GM19351 (cell line): Measurements from ENCODE around the gene VPS26B.
A peak's percentile ranks its signal among the peaks of the same experiment; 100 is the strongest.
"Not testable (repeated sequence)": the region's sequence is repeated elsewhere in the genome, so short reads cannot be mapped to it uniquely, and the experiment has no call there.

Experiments
- ATAC-seq: cut with Tn5 transposase; IDR thresholded peaks from one replicate; pipeline ENCODE4 v1.9.1; 2021; ENCODE audit warnings: mild to moderate bottlenecking, moderate library complexity; ENCODE audit not compliant: unreplicated experiment

The VPS26B gene

DNA sequence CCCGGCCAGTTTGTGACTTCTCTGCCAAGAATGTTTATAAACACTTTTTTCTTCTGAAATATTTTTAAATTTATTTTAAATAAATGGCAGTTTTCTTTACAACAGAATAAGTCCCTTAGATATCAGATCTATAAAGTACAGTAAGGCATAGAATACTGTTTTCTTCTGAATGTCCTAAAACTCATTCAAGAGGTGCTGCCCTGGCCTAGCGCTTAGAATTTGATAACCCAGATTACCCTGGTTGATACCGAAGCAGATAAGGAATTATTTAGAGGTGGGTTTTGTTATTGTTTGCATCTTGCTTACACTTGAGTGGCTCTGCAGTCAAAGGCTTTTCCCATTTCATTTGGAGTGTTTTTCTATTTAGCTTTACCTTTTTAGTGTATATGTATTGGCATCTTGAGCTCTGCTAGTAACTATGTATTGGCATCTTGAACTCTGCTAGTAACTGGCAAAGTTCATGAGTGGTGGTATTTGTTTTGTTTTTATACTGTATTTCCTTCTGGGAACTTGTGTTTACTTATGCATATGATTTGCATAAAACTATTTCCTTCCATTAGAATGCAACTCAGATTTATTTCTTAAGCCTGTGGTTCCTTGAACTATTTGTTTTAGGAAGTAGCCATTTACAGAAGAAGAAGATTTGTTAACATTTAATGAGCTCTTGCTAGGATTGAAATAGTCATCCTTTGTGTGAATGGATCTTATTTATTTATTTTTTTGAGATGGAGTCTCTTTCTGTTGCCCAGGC lies 30.1 kb downstream of the VPS26B start:
- ATAC-seq = no peak

GRCh38 chr11:134255184-134255561 lies 30.7 kb downstream of the VPS26B start:
- ATAC-seq = not testable (repeated sequence)

GRCh38 chr11:134257101-134257500 lies 32.6 kb downstream of the VPS26B start:
- ATAC-seq = no peak

GRCh38 chr11:134258577-134258976 lies 34.1 kb downstream of the VPS26B start:
- no peak for ATAC-seq

- ATAC-seq = peak; percentile 65
Observed at GRCh38 chr11:134260503-134260902, 36.0 kb downstream of the VPS26B start.

- no peak for ATAC-seq
Observed at GRCh38 chr11:134260983-134261382, 36.5 kb downstream of the VPS26B start.

GRCh38 chr11:134261626-134262488 lies 37.4 kb downstream of the VPS26B start:
- ATAC-seq = peak; percentile 64

GRCh38 chr11:134264966-134265764 lies 40.7 kb downstream of the VPS26B start:
- no peak for ATAC-seq

- ATAC-seq = no peak
Observed at GRCh38 chr11:134266440-134266839, 42.0 kb downstream of the VPS26B start.

DNA sequence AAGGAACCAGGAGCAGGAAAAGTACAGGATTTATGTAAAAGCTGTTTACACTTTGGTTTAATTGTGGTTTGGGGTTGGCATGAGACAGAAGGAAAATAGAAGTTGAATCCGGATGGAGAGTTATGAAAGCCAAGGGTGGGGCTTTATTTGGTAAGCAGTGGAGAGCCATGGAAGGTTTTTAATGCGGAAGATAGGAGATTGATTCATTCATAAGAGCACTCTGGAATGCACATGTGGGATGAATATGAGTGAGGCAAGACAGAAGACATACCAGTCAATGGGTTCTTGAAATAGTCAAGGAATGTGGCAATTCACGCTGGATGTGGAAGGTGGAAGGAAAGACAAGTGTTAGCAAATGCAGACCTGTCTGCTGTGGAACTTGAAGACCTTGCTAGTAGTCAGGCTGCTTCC lies 42.4 kb downstream of the VPS26B start:
- no peak for ATAC-seq

DNA sequence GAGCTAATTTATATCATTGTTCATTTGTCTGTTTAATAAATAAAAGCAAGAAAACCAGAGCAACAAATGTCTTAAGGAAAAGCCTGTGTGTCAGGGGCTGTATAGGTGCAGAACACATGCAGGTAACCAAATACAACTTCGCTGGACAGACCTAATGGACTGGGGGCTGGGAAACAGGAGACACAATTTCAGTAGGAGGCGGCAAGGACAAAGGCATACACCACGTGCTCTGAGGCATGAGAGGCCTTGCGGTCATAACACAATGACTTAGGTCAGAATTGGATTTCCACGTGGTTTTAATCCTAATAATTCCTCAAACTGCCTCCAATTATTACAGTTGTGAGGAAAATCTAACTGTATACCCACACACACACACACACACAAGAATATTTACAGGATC lies 43.0 kb downstream of the VPS26B start:
- ATAC-seq = no peak

GRCh38 chr11:134267966-134268365 lies 43.5 kb downstream of the VPS26B start:
- ATAC-seq = no peak

- peak; percentile 45 for ATAC-seq
Observed at GRCh38 chr11:134270250-134270714, 45.8 kb downstream of the VPS26B start.

- no peak for ATAC-seq
Observed at GRCh38 chr11:134271978-134272377, 47.5 kb downstream of the VPS26B start.

DNA sequence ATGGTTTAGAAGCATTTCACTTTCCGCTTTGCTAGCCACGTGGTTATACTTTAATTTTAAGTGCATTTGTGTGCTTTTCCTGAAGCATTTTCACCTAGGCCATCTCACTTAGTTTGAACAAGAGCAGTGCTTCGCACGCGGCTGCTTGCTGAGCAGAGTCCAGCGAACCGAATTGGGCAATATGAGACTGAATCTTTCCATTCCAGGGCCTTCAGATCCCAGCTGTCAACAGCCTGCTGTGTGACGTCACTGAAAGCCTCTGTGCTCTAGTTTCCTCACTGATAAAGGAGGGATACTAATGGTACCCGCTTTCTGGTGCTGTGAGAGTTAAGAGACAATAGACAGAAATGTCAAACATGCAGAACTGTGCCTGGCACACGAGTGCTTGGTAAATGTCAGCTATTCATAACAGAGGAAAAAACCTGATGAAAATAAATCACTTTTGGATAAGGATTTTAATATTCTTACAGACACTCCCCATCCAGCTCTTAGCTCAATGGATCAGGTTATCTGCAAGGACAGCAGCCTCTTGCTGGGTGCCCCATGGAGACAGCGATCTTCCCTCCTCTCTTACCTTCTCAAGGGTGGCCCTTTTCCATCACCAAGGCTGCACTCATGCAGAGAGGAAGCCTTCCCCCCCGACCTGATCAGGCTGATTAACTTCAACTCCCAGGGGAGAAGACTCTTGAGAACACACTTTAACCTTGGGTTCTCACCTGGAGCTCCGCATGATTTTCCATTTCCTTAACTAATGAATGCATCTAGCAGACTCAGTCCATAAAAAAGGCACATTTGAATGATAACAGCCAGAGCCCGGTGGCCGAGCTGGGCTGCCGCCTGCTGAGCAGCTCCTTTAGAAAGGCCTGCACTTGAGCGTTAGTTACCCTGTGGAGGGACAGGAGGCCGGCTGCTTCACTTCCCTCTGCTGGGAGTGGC lies 48.2 kb downstream of the VPS26B start:
- no peak for ATAC-seq

- ATAC-seq = no peak
Observed at GRCh38 chr11:134273317-134273712, 48.8 kb downstream of the VPS26B start.

DNA sequence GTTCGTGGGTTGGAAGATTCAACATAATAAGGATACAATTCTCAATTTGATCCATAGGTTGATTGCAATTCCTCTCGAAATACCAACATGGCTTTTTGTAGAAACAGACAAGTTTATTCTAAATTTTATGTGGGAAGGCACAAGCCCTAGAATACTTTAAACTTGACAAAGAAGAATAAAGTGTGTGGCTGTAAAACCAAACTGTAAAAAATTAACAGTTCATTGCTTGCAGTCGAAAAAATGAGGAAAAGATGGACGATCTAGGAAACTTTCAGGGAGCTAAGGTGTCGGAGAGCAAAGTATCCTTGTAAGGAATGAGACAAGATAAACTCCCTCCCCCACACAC lies 50.7 kb downstream of the VPS26B start:
- ATAC-seq = no peak

- ATAC-seq = peak; percentile 83
Observed at GRCh38 chr11:134275534-134276395, 51.3 kb downstream of the VPS26B start, which contains the start of gene GLB1L3. Gene GLB1L3, plus strand, starts transcription at chr11:134276379. Its CDS starts 362 bp downstream, at chr11:134276741.
